Neural progenitor cell (in vitro differentiated cells): ENCODE measurements around the gene SESTD1. TPM values are rescaled to one million over a fixed set of nuclear protein-coding genes. Genes with fewer than 3 reads are reported as not detected.

Source experiments
- DNase-seq: peaks from one replicate; pipeline ENCODE4 v3.0.0-alpha.2; 2016; ENCODE audit warnings: low spot score
- H2AFZ ChIP-seq: fragments of 200-600 bp; sonication (generic); replicated peaks from 2 replicates; pipeline ENCODE4 v1.6.1; 2016; ENCODE audit warnings: antibody characterized with exemption
- H3F3A ChIP-seq: fragments of 200-600 bp; sonication (generic); 2 replicates; pipeline ENCODE4 v1.6.1; 2016; ENCODE audit warnings: antibody characterized with exemption, low read depth
- H3K27ac ChIP-seq: fragments of 200-600 bp; sonication (generic); 2 replicates; pipeline ENCODE4 v1.5.1; 2016; ENCODE audit warnings: mild to moderate bottlenecking
- H3K27me3 ChIP-seq: fragments of 200-600 bp; sonication (generic); 2 replicates; pipeline ENCODE4 v1.6.1; 2016; ENCODE audit warnings: mild to moderate bottlenecking, moderate library complexity
- H3K36me3 ChIP-seq: fragments of 200-600 bp; sonication (generic); 2 replicates; pipeline ENCODE4 v1.5.1; 2016
- H3K4me1 ChIP-seq: fragments of 200-600 bp; sonication (generic); 2 replicates; pipeline ENCODE4 v1.6.1; 2016; ENCODE audit warnings: mixed run types
- H3K4me2 ChIP-seq: fragments of 200-600 bp; sonication (generic); 2 replicates; pipeline ENCODE4 v1.6.1; 2016
- H3K4me3 ChIP-seq: fragments of 200-600 bp; sonication (generic); 2 replicates; pipeline ENCODE4 v1.5.1; 2016
- H3K79me2 ChIP-seq: fragments of 200-600 bp; sonication (generic); 2 replicates; pipeline ENCODE4 v1.6.1; 2016; ENCODE audit warnings: low read depth
- H3K9ac ChIP-seq: fragments of 200-600 bp; sonication (generic); 2 replicates; pipeline ENCODE4 v1.6.1; 2016
- H3K9me3 ChIP-seq: fragments of 200-600 bp; sonication (generic); 2 replicates; pipeline ENCODE4 v1.5.1; 2016; ENCODE audit warnings: low read depth
- H4K20me1 ChIP-seq: fragments of 200-600 bp; sonication (generic); 2 replicates; pipeline ENCODE4 v1.6.1; 2016; ENCODE audit warnings: low read depth
- H3K27ac Mint-ChIP-seq: 3 replicates; pipeline ENCODE4 v1.8.0; 2021; ENCODE audit warnings: mixed read lengths
- H3K27me3 Mint-ChIP-seq: 2 replicates; pipeline ENCODE4 v1.8.0; 2022; ENCODE audit warnings: low read depth, mild to moderate bottlenecking, inconsistent platforms, moderate library complexity, mixed read lengths; ENCODE audit not compliant: insufficient read depth
- H3K36me3 Mint-ChIP-seq: 3 replicates; pipeline ENCODE4 v1.8.0; 2021; ENCODE audit warnings: mixed read lengths
- H3K4me1 Mint-ChIP-seq: 3 replicates; pipeline ENCODE4 v1.8.0; 2021; ENCODE audit warnings: mixed read lengths
- H3K4me3 Mint-ChIP-seq: 3 replicates; pipeline ENCODE4 v1.8.0; 2021; ENCODE audit warnings: mild to moderate bottlenecking, moderate library complexity, mixed read lengths
- H3K9me3 Mint-ChIP-seq: 3 replicates; pipeline ENCODE4 v1.8.0; 2020; ENCODE audit warnings: mixed read lengths
- CTCF ChIP-seq: fragments of 200-600 bp; sonication (generic); IDR thresholded peaks from 2 replicates; pipeline ENCODE4 v1.5.1; 2017; ENCODE audit warnings: antibody characterized with exemption, mild to moderate bottlenecking
- EZH2 ChIP-seq: fragments of 200-600 bp; sonication (generic); IDR thresholded peaks from 2 replicates; pipeline ENCODE4 v1.6.1; 2017; ENCODE audit warnings: antibody characterized with exemption, mild to moderate bottlenecking, moderate library complexity
- EZH2phosphoT487 ChIP-seq: fragments of 200-600 bp; sonication (generic); IDR thresholded peaks from 2 replicates; pipeline ENCODE4 v1.6.1; 2017; ENCODE audit warnings: antibody characterized with exemption
- total RNA-seq: library from RNA; depleted of rRNA; stranded (reverse); fragments of >200 nt; gene quantifications from 2 replicates; pipeline ENCODE4 v1.2.3, GENCODE V29; 2015; ENCODE audit warnings: low replicate concordance

Gene SESTD1
- total RNA-seq, 1 donor from 2014 or later, result 43.1 TPM

- H3F3A ChIP-seq, result peaks cover 23% of the 10 kb centered on the region
- H3K27ac ChIP-seq, result no peak overlapping the region
- Mint-ChIP-seq H3K4me1 (peaks cover 18% of the 10 kb centered on the region), H3K27ac (no peak overlapping the region), H3K27me3 (peaks cover 6% of the 10 kb centered on the region), H3K4me3 (no peak overlapping the region), H3K36me3 (peaks cover 28% of the 10 kb centered on the region), H3K9me3 (peaks cover 20% of the 10 kb centered on the region)
- H4K20me1 ChIP-seq, result peaks cover 28% of the 10 kb centered on the region
- no peaks in the 10 kb centered on the region for H3K27me3 ChIP-seq
- no peak for DNase-seq
- no peak overlapping the region for H3K9ac ChIP-seq
- no peak overlapping the region for H2AFZ ChIP-seq
- H3K4me3 ChIP-seq, result no peak overlapping the region
- peaks cover 20% of the 10 kb centered on the region for H3K4me1 ChIP-seq
- H3K9me3 ChIP-seq, result no peaks in the 10 kb centered on the region
- peaks cover 77% of the 10 kb centered on the region for H3K79me2 ChIP-seq
- no peaks in the 10 kb centered on the region for H3K36me3 ChIP-seq
- TF ChIP-seq EZH2phosphoT487 (no peak), CTCF (no peak), EZH2 (no peak)
- H3K4me2 ChIP-seq, result no peak overlapping the region
Measured at GRCh38 chr2:179261151-179261825, 3.3 kb downstream of the SESTD1 start.

DNA sequence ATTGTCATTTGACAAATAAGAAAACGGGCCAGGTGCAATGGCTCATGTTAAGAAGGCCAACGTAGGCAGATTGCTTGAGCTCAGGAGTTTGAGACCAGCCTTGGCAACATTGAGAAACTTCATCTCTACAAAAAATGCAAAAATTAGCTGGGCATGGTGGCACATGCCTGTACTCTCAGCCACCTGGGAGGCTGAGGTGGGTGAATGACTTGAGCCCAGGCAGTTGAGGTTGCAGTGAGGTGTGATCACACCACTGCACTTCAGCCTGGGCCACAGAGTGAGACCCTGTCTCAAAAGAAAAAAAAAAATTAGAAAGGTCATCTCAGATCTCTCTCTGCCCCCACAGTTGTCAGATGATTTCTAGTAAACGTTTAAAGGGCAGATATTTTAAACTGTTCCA lies 4.4 kb downstream of the SESTD1 start:
- H3K4me2 ChIP-seq, result no peak overlapping the region
- no peaks in the 10 kb centered on the region for H3K27me3 ChIP-seq
- H3F3A ChIP-seq, result peaks cover 14% of the 10 kb centered on the region
- peaks cover 87% of the 10 kb centered on the region for H3K79me2 ChIP-seq
- DNase-seq, result no peak
- H3K9me3 ChIP-seq, result no peaks in the 10 kb centered on the region
- peaks cover 28% of the 10 kb centered on the region for H4K20me1 ChIP-seq
- peaks cover 35% of the 10 kb centered on the region for H3K36me3 Mint-ChIP-seq
- H3K36me3 ChIP-seq, result no peaks in the 10 kb centered on the region
- peaks cover 14% of the 10 kb centered on the region for H3K4me1 ChIP-seq
- no peak overlapping the region for H2AFZ ChIP-seq
- no peak for TF ChIP-seq EZH2
- no peak for TF ChIP-seq EZH2phosphoT487
- TF ChIP-seq CTCF, result no peak
- H3K4me3 ChIP-seq, result no peak overlapping the region
- H3K9ac ChIP-seq, result no peak overlapping the region
- peaks cover 14% of the 10 kb centered on the region for H3K4me1 Mint-ChIP-seq
- no peak overlapping the region for H3K4me3 Mint-ChIP-seq
- no peak overlapping the region for H3K27ac Mint-ChIP-seq
- peaks cover 28% of the 10 kb centered on the region for H3K9me3 Mint-ChIP-seq
- no peak overlapping the region for H3K27ac ChIP-seq
- peaks cover 3% of the 10 kb centered on the region for H3K27me3 Mint-ChIP-seq

- no peak overlapping the region for H3K4me3 ChIP-seq
- Mint-ChIP-seq H3K4me1 (no peaks in the 10 kb centered on the region), H3K27ac (no peak overlapping the region)
Measured at GRCh38 chr2:179255129-179255528, 9.5 kb downstream of the SESTD1 start.

More at GRCh38 chr2:179255129-179255528, 9.5 kb downstream of the SESTD1 start:
- Histone ChIP-seq H2AFZ (no peak overlapping the region), H3F3A (no peaks in the 10 kb centered on the region), H3K9me3 (no peaks in the 10 kb centered on the region), H3K9ac (no peak overlapping the region), H3K36me3 (no peaks in the 10 kb centered on the region), H3K4me1 (peaks cover 10% of the 10 kb centered on the region), H3K27ac (no peak overlapping the region), H4K20me1 (peaks cover 6% of the 10 kb centered on the region), H3K4me2 (no peak overlapping the region), H3K79me2 (peaks cover 99% of the 10 kb centered on the region), H3K27me3 (no peaks in the 10 kb centered on the region)
- no peak for DNase-seq
- Mint-ChIP-seq H3K36me3 (peaks cover 57% of the 10 kb centered on the region), H3K4me3 (no peak overlapping the region), H3K9me3 (peaks cover 56% of the 10 kb centered on the region), H3K27me3 (no peaks in the 10 kb centered on the region)
- no peak for TF ChIP-seq CTCF
- TF ChIP-seq EZH2phosphoT487, result no peak
- TF ChIP-seq EZH2, result no peak
